SK-N-MC (cell line): Measurements from ENCODE around the gene ANGPTL5.
"Not testable (repeated sequence)": the region's sequence is repeated elsewhere in the genome, so short reads cannot be mapped to it uniquely, and the experiment has no call there.

Experiments
- DNase-seq: peaks from one replicate; pipeline ENCODE4 v3.0.0-alpha.2; 2011; ENCODE audit warnings: low read depth, low spot score
- H3K27ac ChIP-seq: fragments of 200-600 bp; sonication (generic); 2 replicates; pipeline ENCODE4 v1.5.1; 2016; ENCODE audit warnings: mixed run types
- H3K36me3 ChIP-seq: fragments of 200-600 bp; sonication (generic); 2 replicates; pipeline ENCODE4 v1.6.1; 2017; ENCODE audit warnings: antibody characterized with exemption, low read length, mixed read lengths; ENCODE audit not compliant: insufficient read depth
- H3K4me3 ChIP-seq: fragments of 200-600 bp; sonication (generic); 2 replicates; pipeline ENCODE4 v1.5.1; 2016
- H3K9ac ChIP-seq: fragments of 200-600 bp; sonication (generic); 2 replicates; pipeline ENCODE4 v1.8.0; 2017; ENCODE audit warnings: mixed run types, mixed read lengths; ENCODE audit not compliant: insufficient read length
- H3K9me3 ChIP-seq: fragments of 200-600 bp; sonication (generic); 2 replicates; pipeline ENCODE4 v1.6.1; 2017; ENCODE audit warnings: low read depth, mild to moderate bottlenecking, antibody characterized with exemption, low read length, moderate library complexity, mixed read lengths
- EZH2 ChIP-seq: fragments of 200-600 bp; sonication (generic); IDR thresholded peaks from one replicate; pipeline ENCODE4 v1.6.1; 2017; ENCODE audit warnings: antibody characterized with exemption
- FOXP2 ChIP-seq: optimal IDR thresholded peaks from 2 replicates; pipeline ENCODE3; 2011; ENCODE audit warnings: mild to moderate bottlenecking, moderate library complexity; ENCODE audit not compliant: insufficient read depth; ENCODE audit errors: extremely low read length, control extremely low read depth
- POLR2AphosphoS5 ChIP-seq: IDR thresholded peaks from 2 replicates; pipeline ENCODE4 v1.6.1; 2012; ENCODE audit warnings: mild to moderate bottlenecking, low read depth, low read length, borderline replicate concordance

Gene ANGPTL5

DNA sequence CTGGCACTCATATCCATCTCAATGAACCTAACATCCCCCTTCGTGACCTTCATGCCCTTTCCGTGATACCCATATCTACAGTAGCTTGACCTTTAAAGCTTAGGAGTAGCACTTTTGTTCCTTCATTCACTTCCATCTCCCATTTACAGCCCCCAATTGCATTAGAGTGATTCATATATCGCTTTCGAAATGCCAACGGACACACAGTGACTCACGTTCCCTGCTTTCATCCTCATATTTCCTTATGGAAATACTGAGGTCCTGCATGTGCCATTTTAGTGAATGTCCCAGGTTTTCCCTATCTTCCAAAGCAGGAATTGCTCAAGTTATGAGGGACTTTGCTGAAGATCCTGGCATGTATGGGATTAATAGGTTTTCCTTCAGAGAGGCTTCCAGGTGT lies 45.8 kb downstream of the ANGPTL5 start:
- Histone ChIP-seq H3K27ac (no peak overlapping the region), H3K4me3 (no peak overlapping the region), H3K9ac (no peak overlapping the region), H3K9me3 (no peaks in the 10 kb centered on the region), H3K36me3 (no peaks in the 10 kb centered on the region)
- DNase-seq: no peak
- TF ChIP-seq EZH2: no peak
- TF ChIP-seq POLR2AphosphoS5: no peak
- no peak for TF ChIP-seq FOXP2

DNA sequence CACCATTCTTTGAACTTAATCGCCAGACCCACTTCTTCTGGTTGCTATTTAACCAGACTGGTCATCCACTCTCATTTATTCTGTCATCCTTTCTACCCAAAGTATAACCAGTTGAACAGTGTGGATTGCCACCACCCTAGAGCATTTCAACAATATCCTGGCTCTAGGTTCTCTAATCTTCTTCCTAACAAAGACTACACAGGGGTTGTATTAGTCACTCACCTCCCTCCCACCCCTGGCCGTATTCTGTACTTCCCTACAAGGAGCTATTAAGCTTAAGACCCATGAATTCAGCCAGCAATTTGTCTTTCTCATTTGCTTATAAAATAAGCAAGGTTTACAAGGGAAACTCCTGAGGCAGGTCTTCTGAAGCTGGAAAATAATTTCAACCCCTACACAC lies 48.4 kb downstream of the ANGPTL5 start:
- H3K4me3 ChIP-seq: no peak overlapping the region
- no peaks in the 10 kb centered on the region for H3K9me3 ChIP-seq
- no peaks in the 10 kb centered on the region for H3K36me3 ChIP-seq
- no peak overlapping the region for H3K27ac ChIP-seq
- TF ChIP-seq EZH2: no peak
- TF ChIP-seq FOXP2: no peak
- TF ChIP-seq POLR2AphosphoS5: no peak
- no peak for DNase-seq
- H3K9ac ChIP-seq: no peak overlapping the region

DNA sequence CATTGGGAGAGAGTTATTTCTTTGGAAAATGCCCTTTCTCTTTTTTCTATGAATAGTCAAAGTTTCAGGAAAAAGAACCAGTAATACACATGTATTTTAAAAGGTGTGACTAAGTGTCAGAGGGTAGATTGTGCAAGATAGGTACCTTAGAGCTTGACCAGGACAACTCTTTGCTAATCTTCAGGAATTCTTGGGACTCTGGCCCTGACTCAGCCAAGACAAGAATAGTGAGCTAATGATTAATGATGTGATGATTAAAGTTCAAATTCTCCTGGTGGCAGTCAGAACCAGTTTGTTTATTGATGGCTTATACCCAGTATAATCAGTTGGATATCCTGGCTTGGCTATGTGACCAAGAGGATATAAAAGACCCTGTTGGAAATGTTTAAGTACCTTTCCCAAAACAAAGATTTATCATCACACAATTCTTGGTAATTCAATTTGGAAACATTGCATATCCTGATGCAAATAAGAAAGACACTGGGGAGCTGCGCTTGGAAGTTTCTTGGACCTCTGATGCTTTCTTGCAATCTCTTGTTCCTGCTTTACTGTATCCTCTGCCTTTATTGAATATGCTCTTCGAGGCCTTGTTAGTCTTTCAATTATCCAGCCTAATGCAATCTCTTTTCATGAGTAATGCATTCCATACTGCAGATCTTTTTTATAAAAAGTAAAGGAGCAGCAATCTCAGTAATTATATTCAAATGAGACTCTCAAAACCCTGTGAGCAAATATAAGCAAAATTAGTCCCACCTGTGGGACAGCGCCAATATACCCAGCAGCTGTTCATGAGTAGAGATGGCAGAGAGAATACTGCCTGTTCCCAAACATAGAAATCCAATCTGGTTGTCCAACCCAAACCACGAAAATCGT lies 49.5 kb downstream of the ANGPTL5 start:
- DNase-seq: no peak
- H3K27ac ChIP-seq: no peak overlapping the region
- H3K9ac ChIP-seq: no peak overlapping the region
- no peak overlapping the region for H3K4me3 ChIP-seq
- TF ChIP-seq EZH2 (no peak), POLR2AphosphoS5 (no peak), FOXP2 (no peak)
- no peaks in the 10 kb centered on the region for H3K36me3 ChIP-seq
- no peaks in the 10 kb centered on the region for H3K9me3 ChIP-seq

DNA sequence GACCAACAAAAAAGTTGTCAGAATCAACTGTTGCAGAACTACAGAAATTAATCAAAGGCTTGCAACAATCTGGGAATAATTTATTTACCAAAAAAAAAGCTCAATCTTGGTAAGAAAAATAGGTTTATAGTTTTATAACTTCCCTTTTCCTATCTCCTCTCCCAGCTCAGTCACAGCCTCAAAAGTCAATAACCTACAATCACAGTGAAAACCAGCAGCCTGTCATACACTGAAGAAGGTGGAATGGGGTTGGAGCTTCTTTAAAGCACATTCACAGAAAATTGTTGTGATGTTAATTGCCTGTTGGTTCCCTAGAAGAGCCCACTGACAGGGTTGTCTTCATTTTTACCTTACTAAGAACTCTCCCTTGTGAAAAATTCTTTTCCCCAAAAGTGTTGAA lies 52.2 kb downstream of the ANGPTL5 start:
- Histone ChIP-seq H3K27ac (no peak overlapping the region), H3K9ac (no peak overlapping the region), H3K36me3 (no peaks in the 10 kb centered on the region), H3K9me3 (no peaks in the 10 kb centered on the region), H3K4me3 (no peak overlapping the region)
- no peak for TF ChIP-seq EZH2
- no peak for TF ChIP-seq POLR2AphosphoS5
- TF ChIP-seq FOXP2: no peak
- no peak for DNase-seq

DNA sequence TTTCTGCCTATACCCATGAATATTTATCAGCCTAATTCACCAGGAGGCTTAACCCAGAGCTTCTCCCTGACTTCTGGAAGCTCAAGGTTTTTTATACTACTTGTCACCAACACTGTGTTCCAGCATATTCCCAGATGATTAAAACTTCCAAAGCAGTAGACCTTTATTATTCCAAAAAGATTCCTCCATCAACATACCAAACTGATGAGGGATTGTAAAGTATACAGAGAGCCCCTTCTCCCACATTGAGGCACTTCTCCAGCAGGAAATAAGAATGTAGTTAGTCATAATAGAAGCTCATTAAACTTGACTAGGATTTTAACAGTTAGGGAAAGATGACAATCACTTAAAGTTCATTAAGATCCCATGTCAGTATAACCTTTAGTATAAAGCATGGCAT lies 53.0 kb downstream of the ANGPTL5 start:
- TF ChIP-seq POLR2AphosphoS5 (no peak), EZH2 (no peak), FOXP2 (no peak)
- H3K4me3 ChIP-seq: no peak overlapping the region
- no peaks in the 10 kb centered on the region for H3K9me3 ChIP-seq
- no peak for DNase-seq
- H3K9ac ChIP-seq: no peak overlapping the region
- H3K36me3 ChIP-seq: no peaks in the 10 kb centered on the region
- H3K27ac ChIP-seq: no peak overlapping the region

DNA sequence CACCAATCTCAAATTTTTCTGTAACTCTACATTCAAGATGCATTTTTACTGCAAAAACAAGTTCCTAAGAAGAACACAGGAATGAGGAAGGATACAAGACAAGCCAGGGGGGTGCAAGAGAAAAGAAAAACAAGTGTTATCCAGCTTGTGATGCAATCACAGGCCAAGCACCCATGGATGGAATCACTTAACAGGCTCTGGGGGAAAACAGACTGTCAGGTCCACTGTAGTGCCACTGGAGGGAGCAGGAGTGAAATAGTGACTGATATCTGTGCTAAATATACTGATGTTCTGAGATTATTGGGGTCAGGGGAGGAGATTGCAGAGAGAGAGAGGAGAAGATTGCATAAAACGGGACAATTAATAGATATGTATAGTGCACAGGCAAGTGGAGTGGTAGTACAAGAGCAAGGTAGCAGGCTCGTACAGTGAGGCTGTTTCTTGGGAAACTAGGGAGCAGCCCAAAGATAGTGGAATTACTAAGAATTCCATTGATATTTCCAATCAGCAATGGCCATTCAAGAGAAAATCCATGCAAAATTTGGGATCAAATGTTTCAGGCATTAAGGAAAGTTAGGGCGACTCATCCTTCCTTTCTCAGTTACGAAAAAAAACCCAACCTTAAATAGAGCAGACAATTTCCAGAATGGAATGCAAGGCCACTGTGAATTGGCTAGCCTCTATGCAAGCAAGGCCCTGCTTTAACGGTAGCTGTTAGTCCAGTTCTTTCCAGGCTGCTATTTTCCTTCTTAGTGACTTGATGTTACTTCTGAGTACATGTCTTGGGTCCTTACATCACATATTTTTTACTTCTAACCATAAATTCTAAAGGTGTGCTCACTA lies 53.7 kb downstream of the ANGPTL5 start:
- Histone ChIP-seq H3K27ac (no peak overlapping the region), H3K9me3 (no peaks in the 10 kb centered on the region), H3K9ac (no peak overlapping the region), H3K4me3 (no peak overlapping the region), H3K36me3 (no peaks in the 10 kb centered on the region)
- no peak for TF ChIP-seq EZH2
- TF ChIP-seq POLR2AphosphoS5: no peak
- no peak for TF ChIP-seq FOXP2
- DNase-seq: no peak

DNA sequence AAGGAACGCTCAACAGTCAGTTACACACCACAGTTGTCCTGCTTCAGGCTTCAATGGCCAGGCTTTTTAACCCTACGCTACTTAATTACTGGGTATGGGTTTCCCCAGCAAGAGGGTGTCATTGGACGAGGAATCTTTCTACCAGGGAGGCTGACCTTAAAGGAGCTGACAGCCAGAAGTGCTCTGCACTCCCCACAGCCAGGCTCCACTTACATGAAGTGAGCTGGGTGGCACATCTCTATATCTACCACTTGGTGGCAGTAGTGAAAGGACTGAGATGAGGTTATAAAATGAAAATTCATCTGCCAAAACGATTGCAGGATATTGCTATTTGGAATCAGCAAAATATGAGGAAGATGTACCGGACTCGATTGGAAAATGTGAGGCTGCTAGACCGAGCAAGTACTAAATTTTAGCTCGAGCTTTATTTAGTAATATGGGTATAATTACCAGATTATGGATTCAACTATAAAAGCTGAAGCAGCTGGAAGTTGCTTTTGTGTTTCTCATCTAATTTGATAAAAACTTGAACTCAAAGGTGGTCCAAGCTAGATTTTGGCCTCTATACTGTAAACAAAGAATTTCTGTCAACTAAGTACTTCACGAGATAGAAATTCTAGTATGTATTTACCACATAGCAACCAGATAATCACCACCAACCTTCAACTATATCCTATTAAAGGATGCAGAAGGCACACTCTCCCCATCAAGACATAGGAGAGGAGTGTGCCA lies 55.5 kb downstream of the ANGPTL5 start:
- no peak overlapping the region for H3K9ac ChIP-seq
- no peak overlapping the region for H3K4me3 ChIP-seq
- TF ChIP-seq EZH2: no peak
- no peak for TF ChIP-seq POLR2AphosphoS5
- no peak for TF ChIP-seq FOXP2
- H3K36me3 ChIP-seq: no peaks in the 10 kb centered on the region
- no peaks in the 10 kb centered on the region for H3K9me3 ChIP-seq
- DNase-seq: peak; percentile 18
- H3K27ac ChIP-seq: no peak overlapping the region

DNA sequence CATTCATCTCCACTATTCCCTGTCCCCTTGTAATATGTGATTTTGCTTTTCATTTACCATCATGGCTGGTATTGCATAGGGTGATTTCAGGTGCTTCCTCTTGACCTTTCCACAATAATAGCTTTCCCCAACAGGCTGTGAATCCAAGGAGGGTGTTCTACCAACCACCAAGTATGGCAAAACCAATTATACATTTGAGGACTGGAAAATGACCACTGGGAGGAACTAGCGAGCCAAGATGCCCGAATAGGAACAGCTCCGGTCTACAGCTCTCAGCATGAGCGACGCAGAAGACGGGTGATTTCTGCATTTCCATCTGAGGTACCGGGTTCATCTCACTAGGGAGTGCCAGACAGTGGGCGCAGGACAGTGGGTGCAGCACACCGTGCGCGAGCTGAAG lies 64.1 kb downstream of the ANGPTL5 start:
- not testable (repeated sequence) for H3K36me3 ChIP-seq, H3K4me3 ChIP-seq, DNase-seq, H3K9me3 ChIP-seq, H3K9ac ChIP-seq, H3K27ac ChIP-seq
